ENCODE results near the gene TCEA2. TPM values are rescaled to one million over a fixed set of nuclear protein-coding genes. Genes with fewer than 3 reads are reported as not detected.

TCEA2 gene
- total and polyA plus RNA-seq, 9 of the 15 experiments (the other 6 are each of a cell fraction or from before 2014, with no cell fraction given) = 1.4 to 28.7 (median 5.4) TPM

DNA sequence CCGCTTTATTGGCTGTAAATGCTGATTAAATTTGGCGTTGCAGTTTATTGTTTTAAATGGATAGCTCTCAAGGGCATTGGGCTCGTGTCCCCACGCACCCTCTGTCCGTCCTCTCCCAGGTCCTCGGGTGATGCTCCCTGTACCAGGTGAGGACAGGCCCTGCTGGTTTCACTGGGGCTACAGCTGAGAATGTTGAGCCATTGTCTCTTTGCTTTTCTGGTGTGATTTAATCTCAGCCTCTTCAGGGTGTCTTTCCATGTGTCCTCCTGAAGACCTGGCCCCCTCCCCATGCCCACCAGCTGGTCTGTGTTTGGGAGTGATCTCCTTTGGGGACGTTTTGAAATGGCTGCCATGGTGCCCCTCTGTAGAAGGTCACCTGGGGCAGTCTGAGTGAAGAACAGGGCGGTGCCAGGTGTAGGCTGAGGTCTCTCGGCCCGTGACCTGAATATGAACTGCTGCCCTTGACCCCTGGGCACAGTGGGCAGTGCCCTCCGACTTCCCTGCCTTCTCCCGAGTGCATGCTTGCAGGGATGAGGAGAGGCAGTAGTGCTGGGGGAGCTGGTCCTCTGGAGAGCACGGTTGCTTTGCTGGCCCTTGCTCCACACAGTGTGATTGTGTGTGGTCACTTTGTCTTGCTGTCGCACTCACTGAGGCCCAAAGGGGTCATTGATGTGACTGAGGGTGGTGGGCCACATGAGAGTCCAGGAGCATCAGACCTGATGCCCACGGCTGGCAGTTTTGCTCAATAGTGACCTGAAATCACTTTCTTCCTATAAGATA lies 39.4 kb upstream of the TCEA2 start (continued):
- TF ChIP-seq, protein P1, sequence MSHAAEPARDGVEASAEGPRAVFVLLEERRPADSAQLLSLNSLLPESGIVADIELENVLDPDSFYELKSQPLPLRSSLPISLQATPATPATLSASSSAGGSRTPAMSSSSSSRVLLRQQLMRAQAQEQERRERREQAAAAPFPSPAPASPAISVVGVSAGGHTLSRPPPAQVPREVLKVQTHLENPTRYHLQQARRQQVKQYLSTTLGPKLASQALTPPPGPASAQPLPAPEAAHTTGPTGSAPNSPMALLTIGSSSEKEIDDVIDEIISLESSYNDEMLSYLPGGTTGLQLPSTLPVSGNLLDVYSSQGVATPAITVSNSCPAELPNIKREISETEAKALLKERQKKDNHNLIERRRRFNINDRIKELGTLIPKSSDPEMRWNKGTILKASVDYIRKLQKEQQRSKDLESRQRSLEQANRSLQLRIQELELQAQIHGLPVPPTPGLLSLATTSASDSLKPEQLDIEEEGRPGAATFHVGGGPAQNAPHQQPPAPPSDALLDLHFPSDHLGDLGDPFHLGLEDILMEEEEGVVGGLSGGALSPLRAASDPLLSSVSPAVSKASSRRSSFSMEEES (CRISPR knock-in tag; IDR thresholded peaks at IDR 0.05) = no peak

DNA sequence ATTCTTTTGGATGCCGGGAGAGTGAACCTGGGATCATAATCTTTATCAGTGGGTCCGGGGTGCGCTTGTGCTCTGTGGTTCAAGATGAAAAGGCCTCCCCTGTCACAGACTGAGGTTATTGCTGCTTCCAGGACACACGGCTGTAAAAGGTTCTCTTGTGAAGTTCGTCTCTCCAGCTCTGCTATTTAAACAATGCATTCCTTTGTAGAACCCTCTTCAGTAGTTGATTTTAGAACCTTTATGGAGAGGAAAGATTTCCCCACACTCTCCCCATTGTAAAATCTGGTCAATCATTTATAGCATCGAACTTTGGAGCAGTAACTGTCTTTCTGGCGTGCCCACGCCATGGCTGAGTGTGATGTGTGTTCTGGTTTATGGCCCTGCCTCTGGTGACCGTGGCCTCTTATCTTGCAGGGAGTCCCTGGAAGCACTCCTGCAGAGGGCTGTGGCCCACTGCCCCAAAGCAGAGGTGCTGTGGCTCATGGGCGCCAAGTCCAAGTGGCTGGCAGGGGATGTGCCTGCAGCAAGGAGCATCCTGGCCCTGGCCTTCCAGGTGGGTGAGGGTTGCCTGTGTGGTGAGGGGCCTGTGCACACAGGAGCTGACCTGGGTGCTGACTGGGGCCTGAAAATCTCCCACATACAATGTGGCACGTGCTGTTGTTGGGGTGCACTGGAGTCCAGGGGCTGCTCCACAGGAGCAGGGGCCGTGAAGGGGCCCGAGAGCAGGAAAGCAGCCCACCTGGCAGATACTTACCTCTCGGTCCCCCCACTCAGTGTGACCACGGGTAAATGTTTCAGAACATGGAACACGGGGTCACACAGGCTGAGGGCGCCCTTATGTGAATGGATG lies 38.6 kb upstream of the TCEA2 start:
- WGBS (ENCODE audit: insufficient coverage, low coverage, missing lambda C conversion rate) = 80% methylated on average over 15 of the region's 17 CpGs
- no peak overlapping the region for H3K4me3 ChIP-seq
- in situ Hi-C loops (cut with MboI) (no loop called here), intact Hi-C loops (cut with micrococcal nuclease) (no loop called here)
- no TSS peak for BruUV-seq (replicated peaks)
- no peak overlapping the region for H3K9ac ChIP-seq (ENCODE audit: insufficient read depth in 1 of 2, low read depth in 2 of 2, low read length in 2 of 2)
- H4K20me1 ChIP-seq (replicated peaks; ENCODE audit: control insufficient read depth, insufficient read depth, low read length) = peaks cover 3% of the 10 kb centered on the region; the same call in 1 of the 2 replicates
- peaks cover 89% of the 10 kb centered on the region; the same call in 2 of the 3 replicates for H3K36me3 ChIP-seq (ENCODE audit: control insufficient read depth, insufficient read depth, low read length)
- H3K4me1 ChIP-seq (replicated peaks in 1 of 2; ENCODE audit: control insufficient read depth in 2 of 2, insufficient read depth in 2 of 2, low read length in 2 of 2) = peaks cover 0 to 7% of the 10 kb centered on the region in 2 experiments; a peak in 1 of 5 replicates
- H3K27me3 ChIP-seq (ENCODE audit: control insufficient read depth in 2 of 2, insufficient read depth in 2 of 2, low read length in 2 of 2) = no peaks in the 10 kb centered on the region
- ChIA-PET CTCF (ENCODE audit: low intra/inter-chr PET ratio) (no interaction called here), POLR2A (no interaction called here)
- H3K79me2 ChIP-seq (ENCODE audit: control insufficient read depth, insufficient read depth, low read length) = no peaks in the 10 kb centered on the region
- no peak for TF ChIP-seq SRF (CRISPR knock-in tag; IDR thresholded peaks at IDR 0.05)
- H3K27ac ChIP-seq (ENCODE audit: extremely low read depth, low read depth, low read length) = no peak overlapping the region
- FAIRE-seq (no peak), ATAC-seq (no peak), DNase-seq (ENCODE audit: extremely low read depth in 1 of 4, low spot score in 3 of 4) (no peak)
- H3K4me2 ChIP-seq (ENCODE audit: insufficient read depth, low read length) = no peak overlapping the region
- no peaks in the 10 kb centered on the region for H3K9me1 ChIP-seq (ENCODE audit: control insufficient read depth, insufficient read depth, low read length)
- H3K9me3 ChIP-seq (replicated peaks; ENCODE audit: control insufficient read depth, insufficient read depth, low read depth, low read length) = no peaks in the 10 kb centered on the region
- H2AFZ ChIP-seq (ENCODE audit: low read depth, low read length) = no peak overlapping the region
